AG04450 (cell line): ENCODE data around the gene HMMR. TPM values are rescaled to one million over a fixed set of nuclear protein-coding genes. Genes with fewer than 3 reads are reported as not detected.

ENCODE experiments used
- CTCF ChIA-PET: fragments of 300-600, 350-600 bp; formaldehyde crosslinking; extraction: SDS; loops from one replicate; lab custom pipeline; 2022; ENCODE audit warnings: antibody characterized with exemption, inconsistent platforms; lab: Charles Lee
- POLR2A ChIA-PET: fragments of 350-600 bp; formaldehyde crosslinking; extraction: SDS; loops from one replicate; lab custom pipeline; 2021; ENCODE audit warnings: antibody characterized with exemption, inconsistent platforms; lab: Yijun Ruan, JAX
- DNase-seq: peaks from one replicate; pipeline ENCODE4 v3.0.0-alpha.2; 2011; ENCODE audit warnings: low read depth, low spot score
- H3K27ac ChIP-seq: one replicate; pipeline ENCODE4 v1.5.1; 2012; ENCODE audit warnings: low read depth, low read length, control low read depth
- H3K27me3 ChIP-seq: one replicate; pipeline ENCODE4 v1.6.0; 2012; ENCODE audit warnings: low read length; ENCODE audit not compliant: control insufficient read depth, insufficient read depth
- H3K4me3 ChIP-seq: 2 replicates; pipeline ENCODE4 v1.5.1; 2011; ENCODE audit warnings: mild to moderate bottlenecking, low read depth, low read length, control low read depth
- H3K9me3 ChIP-seq: 2 replicates; pipeline ENCODE4 v1.5.1; 2012; ENCODE audit warnings: low read length; ENCODE audit not compliant: control insufficient read depth, insufficient read depth
- polyA plus RNA-seq: library from polyadenylated mRNA; depleted of rRNA; stranded (reverse); fragments of >200 nt; gene quantifications from 2 replicates; pipeline ENCODE4 v1.2.3, GENCODE V29; 2011
- TF ChIP-seq, protein P1 (sequence below): IDR thresholded peaks from 2 replicates; pipeline ENCODE4 v1.5.1; 2011; ENCODE audit warnings: low read depth, low read length, control low read depth, inconsistent platforms

The HMMR gene
- polyA plus RNA-seq, 1 experiment = 12.5 TPM

DNA sequence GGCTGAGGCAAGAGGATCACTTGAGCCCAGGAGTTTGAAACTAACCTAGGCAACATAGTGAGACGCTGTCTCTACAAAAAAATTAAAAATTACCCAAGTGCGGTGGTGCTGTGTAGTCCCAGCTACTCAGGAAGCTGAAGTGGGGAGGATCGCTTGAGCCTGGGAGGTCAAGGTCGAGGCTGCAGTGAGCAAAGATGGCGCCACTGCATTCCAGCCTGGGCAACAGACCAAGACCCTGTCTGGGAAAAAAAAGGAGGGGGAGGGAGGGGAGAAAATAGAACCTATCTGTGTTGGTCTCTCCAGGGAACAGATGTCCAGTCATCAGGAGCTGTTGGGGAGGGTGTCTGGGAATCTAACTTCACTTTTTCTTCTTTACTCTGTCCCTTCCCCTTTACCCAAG is 69.3 kb downstream of the HMMR start:
- no peak overlapping the region for H3K27ac ChIP-seq
- DNase-seq = no peak
- no peak overlapping the region for H3K4me3 ChIP-seq
- POLR2A ChIA-PET = no interaction called here
- no peaks in the 10 kb centered on the region for H3K9me3 ChIP-seq
- no peaks in the 10 kb centered on the region for H3K27me3 ChIP-seq
- CTCF ChIA-PET = no interaction called here
- TF ChIP-seq, protein P1, sequence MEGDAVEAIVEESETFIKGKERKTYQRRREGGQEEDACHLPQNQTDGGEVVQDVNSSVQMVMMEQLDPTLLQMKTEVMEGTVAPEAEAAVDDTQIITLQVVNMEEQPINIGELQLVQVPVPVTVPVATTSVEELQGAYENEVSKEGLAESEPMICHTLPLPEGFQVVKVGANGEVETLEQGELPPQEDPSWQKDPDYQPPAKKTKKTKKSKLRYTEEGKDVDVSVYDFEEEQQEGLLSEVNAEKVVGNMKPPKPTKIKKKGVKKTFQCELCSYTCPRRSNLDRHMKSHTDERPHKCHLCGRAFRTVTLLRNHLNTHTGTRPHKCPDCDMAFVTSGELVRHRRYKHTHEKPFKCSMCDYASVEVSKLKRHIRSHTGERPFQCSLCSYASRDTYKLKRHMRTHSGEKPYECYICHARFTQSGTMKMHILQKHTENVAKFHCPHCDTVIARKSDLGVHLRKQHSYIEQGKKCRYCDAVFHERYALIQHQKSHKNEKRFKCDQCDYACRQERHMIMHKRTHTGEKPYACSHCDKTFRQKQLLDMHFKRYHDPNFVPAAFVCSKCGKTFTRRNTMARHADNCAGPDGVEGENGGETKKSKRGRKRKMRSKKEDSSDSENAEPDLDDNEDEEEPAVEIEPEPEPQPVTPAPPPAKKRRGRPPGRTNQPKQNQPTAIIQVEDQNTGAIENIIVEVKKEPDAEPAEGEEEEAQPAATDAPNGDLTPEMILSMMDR = no peak

DNA sequence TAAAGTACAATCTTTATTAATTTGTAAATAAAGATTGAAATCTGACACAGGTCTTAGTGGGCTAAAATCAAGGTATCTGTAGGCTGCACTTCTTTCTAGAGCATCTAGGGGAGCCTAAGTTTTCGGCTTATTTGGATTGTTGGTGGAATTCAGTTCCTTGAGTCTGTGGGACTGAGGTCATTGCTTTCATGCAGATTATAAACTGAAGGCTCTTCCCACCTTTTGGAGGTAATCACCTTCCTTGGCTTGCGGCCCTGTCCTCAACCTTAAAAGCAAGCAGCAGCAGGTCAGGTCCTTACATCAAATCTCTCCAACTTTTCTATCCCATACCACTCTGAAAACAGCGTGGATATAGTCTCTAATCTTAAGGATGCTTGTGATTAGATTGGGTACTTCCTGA is 70.8 kb downstream of the HMMR start:
- POLR2A ChIA-PET = no interaction called here
- TF ChIP-seq, protein P1 = no peak
- CTCF ChIA-PET = interaction anchor here (1.8 kb wide), 1 partner anchor 9 kb away, joined by 3 read pairs; no protein-coding TSS in a partner anchor

DNA sequence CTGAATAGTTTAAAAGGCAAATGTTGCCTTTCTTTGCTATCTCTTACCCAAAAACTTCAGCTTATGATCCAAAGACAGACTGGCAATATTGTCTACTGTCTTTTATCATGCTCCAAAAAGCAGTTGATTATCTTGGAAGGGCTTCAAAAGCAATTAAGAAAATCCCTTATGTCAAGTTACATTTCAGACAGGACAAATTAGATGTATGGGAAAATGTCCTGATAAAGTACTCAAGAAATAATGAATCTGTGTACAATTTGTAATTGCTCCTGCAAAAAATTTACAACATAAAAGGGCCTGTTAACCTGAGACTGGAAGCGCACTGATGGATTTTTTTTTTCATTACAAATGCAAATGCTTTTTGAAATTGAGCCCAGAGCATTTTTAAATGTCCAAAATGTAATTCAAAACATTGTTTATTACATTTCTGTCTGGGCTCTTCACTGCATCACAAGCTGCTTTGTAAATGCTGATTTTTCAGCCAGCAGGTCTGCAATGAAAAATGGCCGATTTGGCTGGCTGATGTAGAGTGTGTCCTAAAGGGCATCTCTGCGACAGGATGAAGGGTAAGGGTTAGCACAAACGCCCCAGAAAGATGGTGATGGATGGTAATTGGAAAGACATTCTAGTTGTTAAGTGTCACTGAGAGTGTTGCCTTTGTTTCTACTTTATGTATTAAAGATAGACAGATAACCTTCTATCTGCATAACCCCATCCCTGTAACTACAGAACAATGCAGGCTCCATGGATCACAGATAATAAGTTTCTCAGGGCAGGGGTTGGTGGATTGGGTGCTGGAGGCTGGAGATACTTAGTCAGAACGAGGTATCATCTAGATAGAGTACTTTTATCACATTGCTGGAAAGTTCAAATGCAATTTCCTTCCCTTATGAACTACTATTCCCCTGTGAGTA is 72.0 kb downstream of the HMMR start:
- Histone ChIP-seq H3K27ac (no peak overlapping the region), H3K9me3 (no peaks in the 10 kb centered on the region), H3K4me3 (no peak overlapping the region), H3K27me3 (no peaks in the 10 kb centered on the region)
- no peak for DNase-seq
- TF ChIP-seq, protein P1 = no peak
- ChIA-PET POLR2A (no interaction called here), CTCF (interaction anchor here (1.8 kb wide), 1 partner anchor 8 kb away, joined by 3 read pairs; no protein-coding TSS in a partner anchor)

More for the DNA sequence above, 70.8 kb downstream of the HMMR start:
- H3K27ac ChIP-seq = no peak overlapping the region
- H3K9me3 ChIP-seq = no peaks in the 10 kb centered on the region
- no peak for DNase-seq
- H3K4me3 ChIP-seq = no peak overlapping the region
- no peaks in the 10 kb centered on the region for H3K27me3 ChIP-seq

DNA sequence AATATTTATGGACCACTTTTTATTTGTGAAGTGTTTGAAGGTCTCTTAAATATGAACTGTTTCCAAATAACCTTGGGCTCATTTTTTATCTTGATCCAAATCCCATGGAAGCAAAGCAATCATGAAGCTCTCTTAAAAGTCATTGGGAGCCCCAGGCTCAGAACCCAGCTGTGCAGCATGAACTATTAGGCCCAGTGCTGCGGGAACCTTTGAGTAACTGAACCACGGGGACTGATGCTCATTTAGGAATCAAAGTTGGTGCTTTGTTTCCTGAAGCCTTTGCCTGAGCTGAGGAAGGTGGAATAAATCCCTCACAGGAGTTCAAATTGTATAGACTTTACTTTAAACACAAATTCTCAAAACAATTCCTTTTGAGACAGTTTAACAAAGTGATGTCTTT is 72.8 kb downstream of the HMMR start:
- TF ChIP-seq, protein P1 = no peak
- ChIA-PET POLR2A (no interaction called here), CTCF (interaction anchor here (0.6 kb wide), 1 partner anchor 32 kb away, joined by 4 read pairs; no protein-coding TSS in a partner anchor)
- Histone ChIP-seq H3K9me3 (no peaks in the 10 kb centered on the region), H3K4me3 (no peak overlapping the region), H3K27ac (no peak overlapping the region), H3K27me3 (no peaks in the 10 kb centered on the region)
- DNase-seq = no peak

DNA sequence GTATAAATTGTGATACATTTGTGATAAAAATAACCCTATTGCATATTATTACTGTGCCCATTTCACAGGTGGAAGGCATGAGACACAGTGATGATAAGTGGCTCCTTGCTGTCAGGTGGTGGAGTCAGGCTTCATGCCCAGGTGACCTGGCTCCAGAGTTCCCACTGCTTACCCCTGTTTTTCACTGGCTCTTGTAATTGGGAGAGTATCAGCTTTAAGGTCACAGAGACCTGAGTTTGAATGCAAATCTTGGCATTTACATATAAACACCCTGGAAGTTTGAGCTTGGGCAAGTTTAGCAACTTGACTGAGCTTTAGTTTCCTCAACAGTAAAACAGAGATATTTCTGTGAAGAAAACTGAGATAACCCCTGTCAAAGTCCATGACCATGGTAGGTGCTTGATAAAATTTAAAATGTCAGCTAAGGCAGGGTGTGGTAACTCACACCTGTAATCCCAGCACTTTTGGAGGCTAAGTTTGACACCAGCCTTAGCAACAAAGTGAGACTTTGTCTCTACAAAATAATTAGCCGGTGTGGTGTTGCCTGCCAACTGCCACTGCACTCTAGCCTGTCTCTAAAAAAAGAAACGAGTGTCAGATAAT is 74.2 kb downstream of the HMMR start:
- CTCF ChIA-PET = no interaction called here
- H3K27me3 ChIP-seq = no peaks in the 10 kb centered on the region
- DNase-seq = no peak
- TF ChIP-seq, protein P1 = no peak
- no peak overlapping the region for H3K27ac ChIP-seq
- H3K4me3 ChIP-seq = no peak overlapping the region
- POLR2A ChIA-PET = no interaction called here
- H3K9me3 ChIP-seq = no peaks in the 10 kb centered on the region
